GM18511 (cell line): ENCODE results near the gene IGF2.

ENCODE experiments used
- ATAC-seq: cut with Tn5 transposase; IDR thresholded peaks from one replicate; pipeline ENCODE4 v1.9.1; 2021; ENCODE audit warnings: mild to moderate bottlenecking, moderate library complexity; ENCODE audit not compliant: unreplicated experiment

IGF2 gene

DNA sequence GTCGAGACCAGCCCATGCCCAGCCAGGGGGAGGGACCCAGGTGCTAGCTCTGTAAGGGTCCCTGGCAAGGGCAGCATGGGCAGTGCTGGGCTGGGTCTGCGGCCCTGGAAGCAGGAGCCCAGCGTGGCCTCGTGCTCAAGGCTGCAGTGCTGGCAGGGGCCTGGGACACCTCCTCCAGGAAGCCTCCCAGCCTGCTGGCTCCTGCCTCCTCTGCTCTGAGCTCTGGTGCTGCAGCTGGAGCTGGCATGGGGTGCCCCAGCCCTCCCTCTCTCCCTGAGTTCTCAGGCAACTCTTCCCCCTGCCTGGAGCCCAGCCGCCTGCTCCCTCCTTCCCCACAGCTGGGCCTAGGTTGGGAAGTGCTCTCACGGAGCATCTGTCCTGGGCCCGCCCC is 15.0 kb upstream of the IGF2 start:
- ATAC-seq = no peak

DNA sequence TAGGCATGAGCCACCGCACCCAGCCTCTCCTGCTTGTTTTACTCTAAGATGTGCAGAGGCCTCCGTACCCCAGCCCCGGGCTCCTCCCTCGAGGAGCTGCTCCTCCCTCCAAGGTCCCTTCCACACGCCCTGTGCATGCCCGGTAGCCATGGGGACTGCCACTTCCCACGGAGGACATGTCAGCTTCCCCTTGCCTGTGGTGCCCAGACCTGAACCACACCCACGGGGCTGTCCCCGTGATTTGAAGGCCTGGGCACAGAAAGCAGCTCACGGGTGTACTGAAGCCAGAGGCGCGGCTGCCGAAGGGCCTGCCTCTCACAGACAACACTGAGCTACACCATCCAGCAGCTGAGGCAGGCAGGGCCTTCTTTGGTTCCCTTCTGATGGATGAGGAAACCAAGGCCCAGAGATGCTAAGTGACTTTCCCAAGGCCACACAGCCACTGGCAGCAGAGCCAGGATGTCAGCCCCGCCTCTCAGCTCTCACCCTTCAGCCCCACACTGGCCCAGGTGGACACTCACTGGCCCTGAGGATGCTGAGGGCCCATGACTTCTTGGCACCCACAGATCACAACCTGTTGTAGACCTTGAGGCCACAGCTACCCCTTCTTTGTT is 14.5 kb upstream of the IGF2 start:
- ATAC-seq = no peak

DNA sequence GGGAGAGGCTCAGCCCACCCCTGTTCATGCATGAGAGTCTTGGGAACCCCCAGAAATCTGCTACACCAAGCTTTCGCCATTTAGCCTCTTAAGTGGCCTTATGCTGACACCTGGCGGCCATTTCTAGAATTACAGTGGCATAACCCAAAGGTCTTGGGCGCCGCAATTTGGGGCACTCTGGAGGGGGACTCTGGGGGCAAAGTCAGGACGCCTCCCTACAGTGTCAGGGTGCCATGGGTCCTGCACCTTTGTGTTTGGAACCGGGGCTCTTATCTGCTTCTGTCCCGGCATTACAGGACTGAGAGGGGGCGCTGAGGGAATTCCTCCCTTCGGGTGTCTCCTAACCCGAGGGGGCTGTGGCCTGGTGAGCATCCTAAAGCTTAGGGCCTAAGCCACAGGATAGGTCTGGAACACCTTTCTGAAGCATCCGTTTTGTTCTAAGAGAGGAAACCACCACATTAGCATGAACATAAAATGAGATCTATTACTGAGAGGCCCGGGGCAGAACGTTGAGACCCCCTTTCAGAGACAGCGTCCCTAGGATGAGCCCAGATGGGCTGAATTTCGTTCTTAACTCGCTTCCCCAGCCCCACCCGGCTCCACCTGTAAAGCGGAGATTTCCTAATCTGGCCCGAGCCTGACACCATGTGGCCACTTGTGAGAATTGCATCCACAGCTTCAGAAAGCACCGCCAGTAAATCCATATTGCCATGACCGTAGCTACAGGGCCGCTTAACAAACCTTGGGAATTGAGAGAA is 12.5 kb upstream of the IGF2 start:
- ATAC-seq = no peak

DNA sequence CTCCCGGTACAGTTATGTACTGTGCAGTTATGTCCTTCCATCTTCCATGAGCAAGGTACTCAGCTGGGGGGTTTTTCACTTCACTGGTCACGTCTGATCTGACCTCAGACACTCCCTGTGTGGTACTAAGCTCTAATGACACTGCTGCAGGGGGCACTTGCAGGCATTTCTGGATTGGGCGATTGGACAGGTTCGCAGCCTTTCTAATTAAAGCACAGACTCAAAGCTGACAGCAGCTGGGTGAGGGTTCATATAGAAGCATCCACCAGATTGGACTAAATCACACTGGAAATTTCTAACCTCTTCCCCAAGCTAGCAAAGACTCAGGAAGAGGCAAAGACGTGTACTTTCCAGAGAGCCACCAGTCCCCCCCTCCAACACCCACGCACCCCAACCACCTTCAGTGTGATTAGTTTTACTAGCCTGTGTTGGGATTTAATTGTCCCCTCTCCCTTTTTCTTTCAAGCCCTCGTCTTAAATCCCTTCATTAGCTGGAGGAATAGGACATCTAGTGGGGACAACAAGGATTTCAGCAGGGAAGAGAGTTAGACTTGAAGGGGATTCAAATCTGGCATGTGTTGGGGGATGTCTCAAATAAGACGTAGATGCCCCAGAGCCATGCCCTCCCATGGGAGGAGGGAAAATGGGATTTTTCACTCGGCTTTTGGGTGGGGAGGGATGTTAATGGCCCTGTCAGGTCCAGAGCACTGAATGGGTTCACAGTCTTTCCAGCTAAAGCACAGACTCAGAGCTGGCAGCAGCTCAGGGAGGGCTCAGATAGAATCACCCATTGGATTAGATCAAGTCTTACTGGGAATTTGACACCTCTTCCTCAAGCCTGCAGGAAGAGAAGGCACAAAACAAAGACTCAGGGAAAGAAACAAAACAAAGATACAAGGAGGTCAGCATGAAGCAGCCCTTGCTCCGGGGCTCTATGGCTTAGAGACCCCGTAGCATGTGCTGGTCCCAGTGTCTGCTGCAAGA is 11.0 kb upstream of the IGF2 start:
- no peak for ATAC-seq

DNA sequence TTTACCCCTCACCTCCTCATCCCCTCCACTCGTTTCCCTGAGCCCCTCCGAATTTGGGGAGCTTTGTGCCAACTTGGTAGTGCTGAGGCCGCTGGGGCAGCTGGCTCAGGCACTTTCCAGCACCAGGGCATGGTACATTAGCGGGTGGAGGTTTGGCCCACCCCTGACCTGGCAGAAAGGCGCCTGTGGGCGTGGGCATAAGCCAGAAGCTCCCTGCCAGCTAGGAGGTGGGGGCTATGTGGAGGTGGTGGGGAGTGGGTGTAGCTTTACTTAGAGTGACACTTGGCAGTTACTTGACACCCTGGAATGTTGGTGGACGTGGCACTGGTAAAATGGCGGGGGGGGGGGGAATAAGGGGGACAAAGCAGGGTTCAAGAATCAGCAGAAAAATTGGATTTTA is 10.3 kb upstream of the IGF2 start:
- no peak for ATAC-seq

DNA sequence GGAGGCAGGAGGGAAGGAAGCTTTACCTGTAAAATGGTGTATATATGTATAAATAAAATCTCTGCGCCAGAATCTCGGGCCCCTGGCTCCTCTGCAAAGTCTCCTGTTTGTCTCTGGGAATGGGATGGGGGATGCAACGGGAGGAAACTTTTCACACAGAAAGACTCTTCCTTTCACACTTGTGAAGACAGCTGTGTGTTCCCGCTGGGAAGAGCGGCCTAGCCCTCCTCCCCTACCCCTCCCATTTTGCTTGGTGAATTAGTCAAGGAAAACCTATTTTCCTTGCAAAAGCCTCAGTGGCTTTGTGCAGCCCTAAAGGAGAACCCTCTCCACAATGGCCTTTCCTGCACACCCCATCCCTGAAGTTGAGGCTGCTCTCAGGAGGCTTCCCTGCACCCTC is 9.4 kb upstream of the IGF2 start:
- no peak for ATAC-seq

DNA sequence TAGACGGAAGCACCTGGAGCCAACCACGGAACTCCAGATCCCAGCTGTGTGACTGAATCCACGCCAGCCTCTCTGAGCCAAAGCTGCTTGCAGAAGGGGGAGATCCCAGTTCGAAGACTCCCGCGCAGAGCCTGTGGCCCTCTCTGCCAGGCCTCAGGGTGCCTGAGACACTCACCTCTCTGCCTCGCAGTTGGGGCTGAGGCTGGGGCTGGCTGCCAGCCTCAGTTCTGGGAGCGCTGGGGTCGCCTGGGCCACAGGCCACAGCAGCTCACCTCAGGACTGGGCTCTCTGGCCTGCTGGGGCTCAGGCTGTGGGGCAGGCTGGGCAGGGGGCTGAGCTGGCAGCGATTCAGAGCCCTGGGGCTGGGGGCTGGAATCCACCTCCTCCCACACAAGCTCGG is 8.2 kb upstream of the IGF2 start:
- ATAC-seq = no peak

DNA sequence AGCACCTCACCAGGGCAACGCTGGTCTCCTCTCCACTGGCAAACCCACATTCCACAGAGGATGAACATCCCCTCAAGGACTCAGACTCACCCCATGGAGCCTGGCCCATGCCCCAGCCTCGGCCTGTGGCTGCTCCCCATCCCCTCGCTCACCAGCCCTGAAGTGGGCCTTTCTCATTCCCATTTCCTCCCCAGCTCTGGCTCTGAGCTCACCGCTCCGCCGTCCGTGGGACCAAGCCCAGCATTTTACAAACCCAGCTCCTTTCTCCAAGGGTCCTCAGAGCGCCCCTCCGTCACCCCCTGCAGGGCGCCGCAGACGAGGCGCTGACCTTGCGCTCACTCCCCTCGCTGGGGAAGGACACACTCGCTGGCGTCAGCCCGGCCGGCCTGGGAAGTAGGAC is 6.9 kb upstream of the IGF2 start:
- ATAC-seq = no peak

DNA sequence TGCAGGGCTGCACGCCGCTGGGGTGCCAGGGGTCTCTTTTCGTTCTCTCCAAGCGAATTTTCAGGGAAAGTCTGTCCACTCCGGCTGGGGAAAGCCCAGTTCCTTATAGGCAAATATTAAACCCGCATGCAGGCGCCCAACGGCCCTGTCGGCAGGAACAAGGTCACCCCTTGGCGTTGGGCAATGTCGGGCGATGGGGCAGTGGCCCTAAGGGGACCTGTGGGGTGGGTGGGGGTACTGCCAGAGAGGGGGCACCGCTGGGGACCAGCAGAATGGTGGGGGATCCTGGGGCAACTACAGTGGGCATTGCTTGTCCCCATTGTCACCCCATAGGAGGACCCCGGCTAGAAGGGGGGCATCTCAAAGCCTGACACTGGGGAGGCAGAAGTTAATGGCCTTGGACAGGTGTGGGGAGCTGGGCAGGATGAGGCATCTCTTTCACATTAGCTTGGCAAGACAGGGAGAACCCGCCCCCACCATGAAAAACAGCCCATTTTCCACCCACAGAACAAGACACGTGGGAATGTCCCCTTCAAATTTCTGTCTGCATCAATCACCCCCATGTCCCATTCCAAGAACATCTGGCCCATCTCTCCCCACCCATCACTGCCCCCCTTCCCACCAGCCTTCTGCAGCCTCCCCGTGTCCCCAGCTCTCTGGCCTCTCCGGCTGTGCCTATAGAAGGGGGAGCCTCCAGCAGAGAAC is 5.5 kb upstream of the IGF2 start:
- ATAC-seq = no peak

DNA sequence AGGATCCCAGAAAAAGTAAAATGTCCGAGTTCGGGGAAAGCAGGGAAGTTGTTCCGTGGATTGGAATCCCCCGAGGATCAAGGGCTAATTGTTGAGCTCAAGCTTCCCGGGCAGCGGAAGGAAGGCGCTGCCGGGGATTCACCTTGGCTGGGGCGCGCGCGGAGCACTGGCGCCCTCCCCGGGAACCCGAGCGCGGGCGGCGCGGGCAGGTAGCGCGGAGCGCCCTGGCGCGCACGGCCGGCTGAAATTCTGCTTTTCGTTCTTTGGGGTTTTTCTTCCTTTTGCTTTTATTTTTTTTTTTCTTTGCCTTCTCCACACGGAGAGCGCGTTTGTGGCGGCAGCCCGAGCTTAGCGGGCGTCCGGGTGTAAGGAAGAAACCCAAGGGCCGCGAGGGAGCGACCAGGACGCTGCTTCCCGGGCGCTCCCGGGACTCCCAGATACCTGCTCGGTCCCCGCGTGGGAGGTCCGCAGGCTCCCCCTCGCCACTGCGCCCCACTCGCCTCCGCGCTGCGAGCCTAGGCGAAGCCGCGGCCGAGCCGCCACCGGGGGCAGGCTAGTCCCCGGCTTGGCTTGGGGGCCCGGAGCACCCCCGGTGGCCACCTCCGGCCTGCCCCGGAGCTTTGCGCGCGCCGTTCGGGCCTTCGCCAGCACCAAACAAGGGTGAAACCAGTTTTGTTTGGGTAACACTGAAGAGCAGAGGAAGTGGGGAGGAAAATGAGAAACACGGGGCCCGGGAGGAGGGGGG is 4.8 kb upstream of the IGF2 start:
- no peak for ATAC-seq

DNA sequence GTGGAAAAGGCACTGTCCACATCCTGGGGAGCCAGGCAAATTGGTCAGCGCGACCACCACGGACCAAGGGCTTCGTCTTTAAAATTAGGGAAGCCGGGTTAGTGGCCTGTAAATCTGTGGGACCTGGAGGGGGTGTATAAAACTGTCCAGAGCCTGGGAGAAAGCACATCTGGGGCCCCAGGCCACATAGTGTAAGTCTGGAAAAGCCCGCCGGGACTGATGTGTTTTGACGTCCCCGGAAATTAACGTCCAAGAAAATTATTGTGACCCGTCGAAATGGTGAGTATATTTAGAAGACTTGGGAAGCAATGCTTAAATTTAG is 4.2 kb upstream of the IGF2 start:
- no peak for ATAC-seq

DNA sequence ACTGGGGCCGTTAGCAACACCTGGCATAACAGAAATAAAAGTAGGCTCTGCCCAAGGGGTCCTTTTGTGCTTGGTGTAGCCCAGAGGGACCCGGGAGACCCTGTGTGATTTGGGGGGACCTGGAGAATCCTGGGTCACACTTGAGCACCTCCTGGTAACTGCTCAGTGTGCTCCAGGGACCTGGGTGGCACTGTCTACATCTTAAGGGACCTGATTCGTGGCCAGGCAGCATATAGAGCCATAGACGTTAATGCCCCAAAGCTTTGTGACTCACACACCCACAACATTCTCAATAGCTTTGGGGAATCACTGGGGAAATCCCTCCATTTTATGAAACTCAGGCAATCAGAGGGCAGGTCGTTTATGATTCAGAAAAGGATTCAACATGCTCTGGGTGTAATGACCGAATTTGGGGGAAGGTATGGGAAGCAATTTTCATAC is 3.6 kb upstream of the IGF2 start:
- ATAC-seq = no peak

DNA sequence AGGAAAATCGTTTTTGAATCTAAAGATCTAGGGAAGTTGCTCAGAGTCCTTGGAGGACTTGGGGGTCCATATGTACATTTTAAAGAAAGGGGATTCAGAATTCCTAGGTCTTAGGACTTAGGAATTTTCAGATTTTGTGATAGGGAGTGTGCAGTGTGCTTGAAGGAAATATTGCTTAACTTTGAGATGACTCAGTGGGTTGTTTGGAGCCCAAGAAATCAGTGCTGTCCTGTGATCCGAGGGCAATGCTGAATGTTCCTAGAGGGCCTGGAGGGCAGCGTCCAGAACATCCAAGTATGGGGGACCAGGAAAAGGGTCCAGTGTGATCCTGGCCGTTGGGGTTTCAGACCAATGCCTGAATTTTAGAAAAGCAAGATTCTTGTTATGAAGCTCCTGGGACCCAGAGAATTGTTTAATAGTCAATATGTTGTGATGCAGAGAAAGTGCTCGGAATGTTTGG is 3.1 kb upstream of the IGF2 start:
- no peak for ATAC-seq

DNA sequence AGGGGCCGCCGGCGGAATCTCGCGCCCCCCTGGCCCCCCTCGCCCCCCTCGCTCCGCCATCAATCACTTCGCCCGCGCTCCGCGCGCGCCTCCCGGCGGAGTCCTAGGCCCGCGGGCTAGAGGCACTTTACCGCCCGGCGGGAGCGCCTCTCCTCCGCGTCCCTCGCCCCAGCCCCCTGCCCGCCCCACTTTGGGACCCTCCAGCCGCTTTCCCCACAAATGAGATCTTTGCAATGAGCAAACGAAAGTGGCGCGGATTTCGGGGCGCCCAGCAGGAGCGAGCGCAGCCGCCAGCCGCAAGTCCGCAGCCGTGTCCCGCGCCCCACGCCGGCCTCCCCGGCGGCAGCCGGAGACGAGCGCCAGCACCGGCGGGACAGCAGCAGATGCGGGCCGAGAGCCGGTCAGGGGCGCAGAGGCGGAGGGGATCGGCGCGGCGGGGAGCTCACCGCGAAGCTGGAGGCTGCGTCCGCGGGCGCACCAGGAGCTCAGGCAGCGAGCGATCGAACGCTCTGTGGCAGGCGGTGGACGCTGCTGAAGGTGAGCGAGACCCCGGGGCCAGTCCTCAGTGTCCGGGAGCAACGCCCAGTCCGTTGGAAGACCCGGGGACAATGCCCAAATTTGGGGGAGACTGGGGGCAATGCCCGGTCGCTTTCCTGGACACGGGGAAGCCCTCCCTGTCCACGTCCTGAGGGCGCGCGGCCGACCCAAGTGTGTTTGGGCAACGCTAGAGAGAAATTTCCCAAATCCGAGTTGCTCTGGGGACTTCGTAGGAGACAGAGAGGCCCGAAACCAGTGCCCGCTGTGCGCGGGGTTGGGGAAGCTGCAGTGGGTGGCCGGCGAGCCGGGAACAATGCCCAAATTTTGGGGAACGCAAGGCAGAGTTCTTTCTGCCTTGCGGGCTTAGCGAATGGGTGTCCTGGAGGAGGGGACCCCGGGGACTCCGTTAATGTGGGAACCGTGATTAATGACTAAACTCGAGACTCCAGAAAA is 1.5 kb upstream of the IGF2 start:
- no peak for ATAC-seq

DNA sequence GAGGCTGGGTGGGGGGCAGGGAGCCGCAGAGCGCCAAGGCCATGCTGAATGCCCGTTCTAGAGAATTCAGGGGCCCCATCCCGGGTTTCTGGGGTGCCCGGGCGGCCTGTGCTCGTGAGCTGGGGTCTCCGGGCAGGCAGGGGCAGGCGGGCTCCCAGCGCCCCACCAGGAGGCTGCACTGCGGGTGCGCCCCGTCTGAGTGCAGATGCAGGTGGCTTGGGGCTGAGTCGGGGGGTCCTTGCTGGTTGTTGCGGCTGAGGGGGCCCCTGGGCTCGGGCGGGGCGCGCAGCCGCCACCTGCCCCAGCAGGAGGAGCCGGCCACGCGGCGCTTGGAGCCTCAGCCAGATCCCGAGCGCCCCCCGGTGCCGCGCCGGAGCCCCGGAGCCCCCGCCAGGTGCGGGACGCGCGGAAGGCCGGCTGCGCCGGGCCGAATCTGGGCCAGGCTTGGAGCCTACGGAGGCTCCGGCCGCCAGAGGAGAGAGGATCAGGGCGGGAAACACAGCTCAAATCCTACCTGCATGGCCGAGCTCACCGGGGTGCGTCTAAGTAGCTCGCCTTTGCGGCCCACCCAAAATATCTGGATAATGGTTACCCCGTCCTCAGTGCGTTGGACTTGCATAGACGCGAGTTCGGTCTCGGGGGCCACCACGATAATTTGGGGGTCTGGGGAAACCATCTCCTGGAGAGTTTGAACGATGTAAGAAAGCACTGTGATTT is 590 bp upstream of the IGF2 start:
- no peak for ATAC-seq

DNA sequence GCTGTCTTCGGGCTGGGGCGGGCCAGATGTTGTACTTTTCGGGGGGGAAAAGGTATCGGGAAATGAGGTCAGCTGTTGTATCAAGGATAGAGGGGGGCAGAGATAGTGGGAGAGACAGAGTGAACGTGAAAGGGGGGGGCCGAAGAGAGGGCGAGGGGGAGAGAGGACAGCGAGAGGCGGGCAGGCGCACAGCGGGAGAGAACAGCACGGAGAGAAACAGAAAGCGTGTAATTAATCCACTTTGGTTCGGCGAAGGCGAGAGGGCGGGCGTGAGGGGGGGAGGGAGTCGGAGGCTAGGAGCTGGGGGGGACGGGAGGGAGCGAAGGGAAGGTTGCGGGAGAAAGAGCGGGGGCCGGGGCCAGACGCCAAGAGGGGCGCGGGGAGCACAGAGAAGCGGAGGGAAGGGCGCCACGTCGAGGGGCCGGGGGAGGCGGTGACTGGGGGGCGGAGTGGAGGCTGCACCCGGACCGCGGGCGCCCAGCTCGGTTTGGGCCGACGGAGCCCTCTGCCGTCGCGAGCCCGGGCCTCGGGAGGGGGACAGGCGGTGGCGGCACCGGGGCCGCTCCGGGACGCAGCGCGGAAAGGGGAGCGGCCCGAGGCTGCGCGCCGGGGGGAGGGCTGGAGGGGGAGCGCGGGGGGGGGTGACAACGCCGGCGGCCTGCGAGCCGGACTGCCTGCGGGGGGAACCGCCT is 612 bp downstream of the IGF2 start:
- ATAC-seq = no peak

DNA sequence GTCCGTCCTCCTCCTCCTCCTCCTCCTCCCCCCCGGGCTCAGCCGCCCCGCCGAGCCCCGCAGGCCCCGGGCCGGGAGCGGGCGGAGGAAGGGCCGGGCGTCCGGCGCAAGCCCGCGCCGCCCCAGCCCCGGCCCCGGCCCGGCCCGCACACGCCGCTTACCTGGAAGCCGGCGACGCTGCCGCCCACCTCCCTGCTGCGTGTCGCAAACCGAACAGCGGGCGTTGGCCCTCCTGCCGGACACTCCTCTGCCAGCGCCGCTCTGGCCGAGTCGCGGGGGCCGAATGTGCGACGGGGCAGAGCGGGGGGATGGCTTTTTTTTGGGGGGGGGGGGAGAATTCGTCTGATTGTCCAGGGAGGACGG is 1.1 kb downstream of the IGF2 start:
- no peak for ATAC-seq
